ENCODE results near the gene ZBTB20. TPM values are rescaled to one million over a fixed set of nuclear protein-coding genes. Genes with fewer than 3 reads are reported as not detected.

The ZBTB20 gene
- total RNA-seq, 2 donors from 2014 or later: 111 to 189 TPM

- Histone ChIP-seq H3K4me3 (no peak overlapping the region), H3K27me3 (replicated peaks; ENCODE audit: insufficient read depth) (no peaks in the 10 kb centered on the region), H3K36me3 (no peaks in the 10 kb centered on the region), H3K4me1 (replicated peaks) (no peaks in the 10 kb centered on the region), H3K9me3 (no peaks in the 10 kb centered on the region), H3K27ac (no peak overlapping the region)
- 86% methylated on average over 8 of the region's 8 CpGs for WGBS
- DNase-seq (ENCODE audit: low spot score): no peak
- intact Hi-C loops (cut with DNase I): no loop called here
- TF ChIP-seq CTCF (IDR thresholded peaks at IDR 0.05): no peak
- no peak for TF ChIP-seq POLR2A (IDR thresholded peaks at IDR 0.05)
- no peak for TF ChIP-seq POLR2AphosphoS5 (IDR thresholded peaks at IDR 0.05)
These were observed 839.8 kb downstream of the ZBTB20 start for GRCh38 chr3:114307222-114307830.

- no peaks in the 10 kb centered on the region for H3K4me1 ChIP-seq (replicated peaks)
- H3K27me3 ChIP-seq (replicated peaks; ENCODE audit: insufficient read depth): no peaks in the 10 kb centered on the region
- 97% methylated on average over 5 of the region's 5 CpGs for WGBS
- TF ChIP-seq CTCF (IDR thresholded peaks at IDR 0.05) (no peak), POLR2AphosphoS5 (IDR thresholded peaks at IDR 0.05) (no peak), POLR2A (IDR thresholded peaks at IDR 0.05) (no peak)
- no peak overlapping the region for H3K27ac ChIP-seq
- H3K4me3 ChIP-seq: no peak overlapping the region
- intact Hi-C loops (cut with DNase I): no loop called here
- no peaks in the 10 kb centered on the region for H3K36me3 ChIP-seq
- no peak for DNase-seq (ENCODE audit: low spot score)
- no peaks in the 10 kb centered on the region for H3K9me3 ChIP-seq
These were observed 847.0 kb downstream of the ZBTB20 start for GRCh38 chr3:114299941-114300624.

GRCh38 chr3:114299421-114299820 is 847.7 kb downstream of the ZBTB20 start:
- no peak overlapping the region for H3K27ac ChIP-seq
- H3K36me3 ChIP-seq: no peaks in the 10 kb centered on the region
- TF ChIP-seq CTCF (IDR thresholded peaks at IDR 0.05) (no peak), POLR2A (IDR thresholded peaks at IDR 0.05) (no peak), POLR2AphosphoS5 (IDR thresholded peaks at IDR 0.05) (no peak)
- intact Hi-C loops (cut with DNase I): no loop called here
- 76% methylated on average over 13 of the region's 13 CpGs for WGBS
- H3K4me1 ChIP-seq (replicated peaks): no peaks in the 10 kb centered on the region
- DNase-seq (ENCODE audit: low spot score): no peak
- H3K4me3 ChIP-seq: no peak overlapping the region
- H3K27me3 ChIP-seq (replicated peaks; ENCODE audit: insufficient read depth): no peaks in the 10 kb centered on the region
- no peaks in the 10 kb centered on the region for H3K9me3 ChIP-seq

- no peak for DNase-seq (ENCODE audit: low spot score)
- TF ChIP-seq CTCF (IDR thresholded peaks at IDR 0.05) (no peak), POLR2A (IDR thresholded peaks at IDR 0.05) (no peak), POLR2AphosphoS5 (IDR thresholded peaks at IDR 0.05) (no peak)
- Histone ChIP-seq H3K36me3 (no peaks in the 10 kb centered on the region), H3K4me3 (no peak overlapping the region), H3K27me3 (replicated peaks; ENCODE audit: insufficient read depth) (no peaks in the 10 kb centered on the region), H3K27ac (no peak overlapping the region), H3K9me3 (no peaks in the 10 kb centered on the region), H3K4me1 (replicated peaks) (no peaks in the 10 kb centered on the region)
- 91% methylated on average over 2 of the region's 2 CpGs for whole genome bisulfite sequencing
- intact Hi-C loops (cut with DNase I): no loop called here
These were observed 851.1 kb downstream of the ZBTB20 start for GRCh38 chr3:114295946-114296345.
